Left renal pelvis (tissue), 4 donors: ENCODE data around the gene MIEF1. TPM values are rescaled to one million over a fixed set of nuclear protein-coding genes. Genes with fewer than 3 reads are reported as not detected.

Source experiments
- DNase-seq, 4 donors: peaks; one replicate each; pipeline ENCODE4 v3.0.0-alpha.2; 2013; ENCODE audit warnings: low read depth in 4 of 4, low spot score in 3 of 4
- polyA plus RNA-seq, 4 donors: library from polyadenylated mRNA; unstranded; fragments of 120-200 nt; gene quantifications; one replicate each; pipeline ENCODE4 v1.2.1, GENCODE V29; 2013; ENCODE audit not compliant: insufficient read length in 4 of 4

The MIEF1 gene
- polyA plus RNA-seq, 4 donors = 23.3 to 37.1 (median 33.9) TPM

GRCh38 chr22:39470451-39471291 lies 31.4 kb upstream of the MIEF1 start:
- DNase-seq = no peak

- DNase-seq = peak in 1 of 4 donors; percentile 60
Observed at GRCh38 chr22:39471381-39472141, 30.5 kb upstream of the MIEF1 start.

GRCh38 chr22:39472570-39473556 lies 29.2 kb upstream of the MIEF1 start:
- DNase-seq = no peak

DNA sequence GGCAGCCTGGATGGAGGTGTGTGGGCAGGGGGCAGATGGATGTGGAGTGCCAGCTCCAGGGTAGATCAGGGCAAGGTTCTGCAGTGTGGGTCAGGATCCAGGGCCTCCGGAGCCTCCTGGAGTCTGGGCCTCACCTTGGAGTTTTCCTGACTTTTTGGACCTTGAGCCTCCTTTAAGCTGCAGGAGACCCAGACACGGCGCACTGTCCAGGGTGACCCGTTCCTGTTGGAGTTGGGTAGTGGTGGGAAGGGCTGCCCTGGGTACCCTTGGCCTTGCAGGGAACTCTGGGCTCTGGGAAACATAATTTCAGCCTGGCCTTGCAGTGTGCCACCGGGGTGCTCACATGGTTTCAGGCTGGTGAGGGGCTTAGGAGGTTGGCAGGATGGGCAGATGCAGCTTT lies 28.2 kb upstream of the MIEF1 start:
- DNase-seq = no peak

DNA sequence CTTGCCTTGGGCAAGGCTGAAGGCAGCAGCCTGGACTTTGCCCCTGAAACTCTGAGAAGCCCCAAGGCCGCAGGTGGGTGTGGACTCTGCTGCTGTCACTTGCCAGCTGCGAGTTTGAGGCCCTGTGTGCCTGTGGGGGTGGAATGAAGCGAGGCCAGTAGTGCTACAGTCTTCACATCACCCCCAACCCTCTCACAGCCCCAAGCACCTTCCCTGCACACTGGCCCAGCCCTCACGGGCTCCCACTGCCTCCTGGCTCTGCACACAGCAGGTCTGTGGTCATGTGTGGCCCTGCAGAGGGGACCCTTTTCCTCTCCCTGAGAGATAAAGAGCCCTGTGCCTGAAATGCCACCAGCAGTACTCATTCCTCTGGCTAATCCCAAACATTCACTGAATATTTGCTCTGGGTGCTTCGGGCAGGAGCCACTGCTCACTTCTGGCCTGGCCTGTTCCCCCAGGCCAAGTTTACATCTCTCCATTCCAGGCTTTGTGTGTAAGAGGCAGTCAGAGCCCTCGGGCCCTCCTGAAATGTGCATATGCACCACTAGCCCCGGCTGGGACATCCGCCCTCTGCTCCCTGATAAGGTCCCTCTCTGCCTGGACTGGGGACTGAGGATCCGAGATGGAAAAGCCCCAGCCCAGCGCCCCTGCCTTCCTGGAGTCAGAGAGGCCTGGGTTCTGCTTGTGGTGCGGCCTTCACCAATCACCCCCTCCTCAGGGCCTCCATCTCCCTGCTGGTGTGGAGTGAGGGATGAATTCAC lies 27.6 kb upstream of the MIEF1 start:
- DNase-seq = no peak

DNA sequence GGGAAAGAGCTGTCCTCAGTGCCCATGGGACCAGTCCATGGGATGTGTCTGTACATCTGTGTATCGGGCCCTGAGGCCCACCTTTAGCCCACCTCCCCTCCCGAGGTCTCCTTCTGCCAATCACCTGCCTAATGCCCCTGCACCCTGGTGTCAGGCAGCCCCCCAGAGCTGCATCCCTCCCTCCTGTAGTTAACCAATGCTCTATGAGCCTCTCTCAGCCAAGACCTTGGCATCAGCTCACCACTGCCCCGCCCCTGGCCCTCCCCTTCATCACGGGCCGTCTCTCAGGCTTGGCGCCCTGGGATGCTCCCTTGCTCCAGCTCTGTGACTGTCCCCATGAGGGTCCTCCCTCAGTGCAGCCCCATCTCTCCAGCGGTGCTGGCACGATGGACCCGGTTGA lies 26.8 kb upstream of the MIEF1 start:
- DNase-seq = no peak

GRCh38 chr22:39475902-39476301 lies 26.2 kb upstream of the MIEF1 start:
- DNase-seq = no peak

GRCh38 chr22:39476664-39477063 lies 25.4 kb upstream of the MIEF1 start:
- DNase-seq = no peak

GRCh38 chr22:39477542-39477941 lies 24.5 kb upstream of the MIEF1 start:
- DNase-seq = no peak

- no peak for DNase-seq
Observed at GRCh38 chr22:39478441-39478850, 23.6 kb upstream of the MIEF1 start.

- no peak for DNase-seq
Observed at GRCh38 chr22:39479254-39479653, 22.8 kb upstream of the MIEF1 start.

GRCh38 chr22:39480557-39480956 lies 21.5 kb upstream of the MIEF1 start:
- DNase-seq = no peak

DNA sequence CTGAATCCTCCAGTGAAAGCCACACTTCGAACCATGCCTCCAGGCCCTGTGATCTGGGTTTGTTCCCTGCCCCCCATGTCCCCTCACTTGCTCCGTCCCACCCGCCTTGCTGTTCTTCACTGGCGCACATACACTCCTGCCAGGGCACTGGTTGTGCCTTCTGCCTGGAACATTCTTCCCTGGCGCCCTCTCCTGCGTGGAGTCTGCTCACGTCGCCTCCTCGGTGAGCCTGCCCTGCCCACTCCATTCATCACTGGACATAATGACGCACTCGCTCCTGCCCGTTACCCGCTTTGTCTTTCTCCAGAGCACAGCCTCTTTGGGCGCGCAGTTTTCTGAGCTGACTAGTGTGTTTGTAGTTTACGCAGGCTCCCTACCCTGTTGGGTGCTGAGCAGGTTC lies 21.0 kb upstream of the MIEF1 start:
- no peak for DNase-seq

GRCh38 chr22:39481595-39481994 lies 20.5 kb upstream of the MIEF1 start:
- DNase-seq = no peak

GRCh38 chr22:39482768-39483167 lies 19.3 kb upstream of the MIEF1 start:
- DNase-seq = no peak

- no peak for DNase-seq
Observed at GRCh38 chr22:39486951-39487825, 14.9 kb upstream of the MIEF1 start.

DNA sequence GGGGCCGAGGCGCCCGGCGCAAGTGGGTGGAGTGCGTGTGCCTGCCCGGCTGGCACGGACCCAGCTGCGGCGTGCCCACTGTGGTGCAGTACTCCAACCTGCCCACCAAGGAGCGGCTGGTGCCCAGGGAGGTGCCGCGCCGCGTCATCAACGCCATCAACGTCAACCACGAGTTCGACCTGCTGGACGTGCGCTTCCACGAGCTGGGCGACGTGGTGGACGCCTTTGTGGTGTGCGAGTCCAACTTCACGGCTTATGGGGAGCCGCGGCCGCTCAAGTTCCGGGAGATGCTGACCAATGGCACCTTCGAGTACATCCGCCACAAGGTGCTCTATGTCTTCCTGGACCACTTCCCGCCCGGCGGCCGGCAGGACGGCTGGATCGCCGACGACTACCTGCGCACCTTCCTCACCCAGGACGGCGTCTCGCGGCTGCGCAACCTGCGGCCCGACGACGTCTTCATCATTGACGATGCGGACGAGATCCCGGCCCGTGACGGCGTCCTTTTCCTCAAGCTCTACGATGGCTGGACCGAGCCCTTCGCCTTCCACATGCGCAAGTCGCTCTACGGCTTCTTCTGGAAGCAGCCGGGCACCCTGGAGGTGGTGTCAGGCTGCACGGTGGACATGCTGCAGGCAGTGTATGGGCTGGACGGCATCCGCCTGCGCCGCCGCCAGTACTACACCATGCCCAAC lies 14.1 kb upstream of the MIEF1 start:
- DNase-seq = no peak

- no peak for DNase-seq
Observed at GRCh38 chr22:39488563-39489083, 13.5 kb upstream of the MIEF1 start.
